KMS-11 (cell line): ENCODE measurements around the gene KLHL18.
"Not testable (repeated sequence)": the region's sequence is repeated elsewhere in the genome, so short reads cannot be mapped to it uniquely, and the experiment has no call there.

Experiments
- H2AFZ ChIP-seq: fragments of 200-600 bp; sonication (generic); 2 replicates; pipeline ENCODE4 v1.6.1; 2016; ENCODE audit warnings: antibody characterized with exemption, mixed run types, low read depth
- H3K27ac ChIP-seq: fragments of 200-600 bp; sonication (generic); 2 replicates; pipeline ENCODE4 v1.6.1; 2016; ENCODE audit warnings: mild to moderate bottlenecking, mixed run types
- H3K27me3 ChIP-seq: fragments of 200-600 bp; sonication (generic); 2 replicates; pipeline ENCODE4 v1.6.1; 2017; ENCODE audit warnings: mild to moderate bottlenecking, low read depth, mixed run types, moderate library complexity; ENCODE audit not compliant: insufficient read depth
- H3K36me3 ChIP-seq: fragments of 200-600 bp; sonication (generic); 2 replicates; pipeline ENCODE4 v1.6.1; 2017; ENCODE audit warnings: mild to moderate bottlenecking, mixed run types; ENCODE audit not compliant: insufficient read depth
- H3K4me1 ChIP-seq: fragments of 200-600 bp; sonication (generic); 2 replicates; pipeline ENCODE4 v1.6.1; 2016; ENCODE audit warnings: mild to moderate bottlenecking, low read depth, mixed run types; ENCODE audit not compliant: poor library complexity, severe bottlenecking
- H3K4me2 ChIP-seq: fragments of 200-600 bp; sonication (generic); 2 replicates; pipeline ENCODE4 v1.7.0; 2016; ENCODE audit warnings: mild to moderate bottlenecking, mixed run types
- H3K4me3 ChIP-seq: fragments of 200-600 bp; sonication (generic); IDR thresholded peaks from 2 replicates; pipeline ENCODE4 v1.6.1; 2017; ENCODE audit warnings: low read depth, low read length, mixed read lengths; ENCODE audit not compliant: insufficient read depth
- H3K79me2 ChIP-seq: fragments of 200-600 bp; sonication (generic); 2 replicates; pipeline ENCODE4 v1.6.1; 2016; ENCODE audit warnings: low read depth, mixed run types; ENCODE audit not compliant: insufficient read depth
- H3K9ac ChIP-seq: fragments of 200-600 bp; sonication (generic); 2 replicates; pipeline ENCODE4 v1.6.1; 2016; ENCODE audit warnings: mild to moderate bottlenecking, mixed run types
- H4K20me1 ChIP-seq: fragments of 200-600 bp; sonication (generic); 2 replicates; pipeline ENCODE4 v1.6.1; 2016; ENCODE audit warnings: mild to moderate bottlenecking, mixed run types; ENCODE audit not compliant: insufficient read depth
- CTCF ChIP-seq: fragments of 200-600 bp; sonication (generic); conservative IDR thresholded peaks from 2 replicates; pipeline ENCODE4 v1.6.1; 2017; ENCODE audit warnings: low read depth, mild to moderate bottlenecking, antibody characterized with exemption, low read length, moderate library complexity, mixed read lengths

KLHL18 gene

GRCh38 chr3:47365213-47366153, 82.7 kb downstream of the KLHL18 start:
- H3K36me3 ChIP-seq: no peaks in the 10 kb centered on the region
- no peak for TF ChIP-seq CTCF
- H2AFZ ChIP-seq: no peak overlapping the region
- H3K4me3 ChIP-seq: no peak overlapping the region
- H3K27me3 ChIP-seq: no peaks in the 10 kb centered on the region
- H3K27ac ChIP-seq: no peak overlapping the region
- no peaks in the 10 kb centered on the region for H3K4me1 ChIP-seq
- H3K79me2 ChIP-seq: no peaks in the 10 kb centered on the region
- no peak overlapping the region for H3K9ac ChIP-seq
- H4K20me1 ChIP-seq: no peaks in the 10 kb centered on the region
- H3K4me2 ChIP-seq: no peak overlapping the region

- Histone ChIP-seq H3K27me3 (no peaks in the 10 kb centered on the region), H3K4me3 (no peak overlapping the region), H3K36me3 (no peaks in the 10 kb centered on the region), H3K27ac (no peak overlapping the region), H2AFZ (no peak overlapping the region), H3K4me2 (no peak overlapping the region), H3K4me1 (no peaks in the 10 kb centered on the region), H3K9ac (no peak overlapping the region), H3K79me2 (no peaks in the 10 kb centered on the region), H4K20me1 (no peaks in the 10 kb centered on the region)
- no peak for TF ChIP-seq CTCF
Measured at GRCh38 chr3:47366833-47367232, 84.1 kb downstream of the KLHL18 start.

- Histone ChIP-seq H3K36me3 (no peaks in the 10 kb centered on the region), H3K4me2 (no peak overlapping the region), H3K4me1 (no peaks in the 10 kb centered on the region), H3K27me3 (no peaks in the 10 kb centered on the region), H3K4me3 (no peak overlapping the region), H3K27ac (no peak overlapping the region), H4K20me1 (no peaks in the 10 kb centered on the region), H3K9ac (no peak overlapping the region), H2AFZ (no peak overlapping the region), H3K79me2 (no peaks in the 10 kb centered on the region)
- no peak for TF ChIP-seq CTCF
Measured at GRCh38 chr3:47367631-47368030, 84.9 kb downstream of the KLHL18 start.

GRCh38 chr3:47370020-47370419, 87.3 kb downstream of the KLHL18 start:
- not testable (repeated sequence) for H4K20me1 ChIP-seq, H3K4me2 ChIP-seq, H2AFZ ChIP-seq, H3K4me1 ChIP-seq, H3K79me2 ChIP-seq, H3K4me3 ChIP-seq, H3K27ac ChIP-seq, H3K36me3 ChIP-seq, H3K9ac ChIP-seq, H3K27me3 ChIP-seq
